Measurements from ENCODE around the gene PDE4A. TPM values are rescaled to one million over a fixed set of nuclear protein-coding genes. Genes with fewer than 3 reads are reported as not detected.

Gene PDE4A
- total and polyA plus RNA-seq, 10 of the 15 experiments (the other 5 are each of a cell fraction or from before 2014, with no cell fraction given), result 0.24 to 13.3 (median 4.9) TPM

GRCh38 chr19:10431943-10432735, 11.8 kb downstream of the PDE4A start (continued):
- TF ChIP-seq ZNF687 (IDR thresholded peaks at IDR 0.05), result peak; percentile 91
- peak; percentile 45; the same call in 1 of the 2 replicates for TF ChIP-seq IKZF1 (conservative IDR thresholded peaks at IDR 0.05)
- TF ChIP-seq ZBED1 (IDR thresholded peaks at IDR 0.05; ENCODE audit: borderline replicate concordance), result no peak
- peak in 1 of 2 experiments; percentile 81; a peak in 2 of 4 replicates for TF ChIP-seq BHLHE40 (IDR thresholded peaks at IDR 0.05; ENCODE audit: borderline replicate concordance in 1 of 2, low read depth in 2 of 2, low read length in 1 of 2)
- TF ChIP-seq NFYA (IDR thresholded peaks at IDR 0.05; ENCODE audit: borderline replicate concordance, low read depth, low read length), result no peak
- TF ChIP-seq ZNF592 (IDR thresholded peaks at IDR 0.05), result no peak; the same call in 1 of the 2 replicates
- TF ChIP-seq EZH2 (IDR thresholded peaks at IDR 0.05; ENCODE audit: borderline replicate concordance, control insufficient read depth, low read depth, low read length), result no peak
- TF ChIP-seq LARP7 (IDR thresholded peaks at IDR 0.05), result peak; percentile 49
- no peak for TF ChIP-seq TCF12 (IDR thresholded peaks at IDR 0.05; ENCODE audit: low read depth, low read length)
- no peak for TF ChIP-seq IRF3 (IDR thresholded peaks at IDR 0.05)
- TF ChIP-seq ZBTB40 (IDR thresholded peaks at IDR 0.05; ENCODE audit: borderline replicate concordance), result no peak
- 0 out of 2 replicates have a peak, but pooled peaks have one; percentile 22 for TF ChIP-seq YY1 (IDR thresholded peaks at IDR 0.05; ENCODE audit: low read depth, low read length)
- TF ChIP-seq HDGF (IDR thresholded peaks at IDR 0.05), result peak; percentile 83
- TF ChIP-seq MXI1 (IDR thresholded peaks at IDR 0.05; ENCODE audit: low read depth, low read length), result peak; percentile 47; the same call in 1 of the 2 replicates
- TF ChIP-seq BMI1 (IDR thresholded peaks at IDR 0.05; ENCODE audit: borderline replicate concordance), result no peak

Measured in GM12878 (cell line).